ENCODE measurements around the gene DTWD1. TPM values are rescaled to one million over a fixed set of nuclear protein-coding genes. Genes with fewer than 3 reads are reported as not detected.
"Not testable (repeated sequence)": the region's sequence is repeated elsewhere in the genome, so short reads cannot be mapped to it uniquely, and the experiment has no call there.

The DTWD1 gene
- polyA plus RNA-seq, 3 donors = 8.3 to 11.8 (median 10.2) TPM

DNA sequence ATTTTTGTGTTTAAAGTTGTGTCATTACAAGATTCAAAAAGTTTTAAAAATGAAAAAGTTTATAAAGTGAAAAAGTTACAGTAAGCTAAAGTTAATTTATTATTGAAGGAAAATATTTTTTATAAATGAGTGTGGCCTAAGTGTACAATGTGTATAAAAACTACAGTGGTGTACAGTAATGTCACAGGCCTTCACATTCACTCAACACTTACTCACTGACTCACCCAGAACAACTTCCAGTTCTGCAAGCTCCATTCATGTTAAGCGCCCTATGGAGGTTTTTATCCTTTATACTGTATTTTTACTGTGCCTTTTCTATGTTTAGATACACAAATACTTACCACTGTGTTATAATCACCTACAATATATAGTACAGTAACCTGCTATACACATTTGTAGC, 76.3 kb downstream of the DTWD1 start:
- no peak overlapping the region for H2AFZ ChIP-seq (ENCODE audit: insufficient read depth, low read depth, low read length, poor library complexity, severe bottlenecking)
- no peak overlapping the region for H3K27ac ChIP-seq (ENCODE audit: low read depth in 1 of 2, low read length in 2 of 2)
- no peaks in the 10 kb centered on the region for H3K79me2 ChIP-seq (ENCODE audit: insufficient read depth, low read length)
- DNase-seq = no peak
- no peak overlapping the region for H3K4me3 ChIP-seq (replicated peaks in 1 of 3; ENCODE audit: low read depth in 2 of 3, low read length in 3 of 3)
- Mint-ChIP-seq H3K4me3 (no peak overlapping the region), H3K36me3 (peaks cover 0 to 2% of the 10 kb centered on the region in 2 donors), H3K27me3 (ENCODE audit: low read depth in 3 of 3) (peaks cover 0 to 2% (median 0%) of the 10 kb centered on the region in 3 donors), H3K4me1 (peaks cover 9% of the 10 kb centered on the region), H3K27ac (no peak overlapping the region), H3K9me3 (no peaks in the 10 kb centered on the region)
- no peaks in the 10 kb centered on the region for H4K20me1 ChIP-seq (ENCODE audit: insufficient read depth, low read length)
- H3K27me3 ChIP-seq (ENCODE audit: control insufficient read depth in 2 of 2, insufficient read depth in 2 of 2, low read length in 2 of 2) = no peaks in the 10 kb centered on the region
- intact Hi-C loops (cut with micrococcal nuclease) = no loop called here
- no peaks in the 10 kb centered on the region for H3K36me3 ChIP-seq (replicated peaks in 1 of 2; ENCODE audit: control insufficient read depth in 1 of 2, insufficient read depth in 2 of 2, low read length in 2 of 2)
- no peak overlapping the region for H3K4me2 ChIP-seq (replicated peaks; ENCODE audit: extremely low read depth, low read length, poor library complexity, severe bottlenecking)
- no peaks in the 10 kb centered on the region for H3K9me3 ChIP-seq (replicated peaks in 1 of 2; ENCODE audit: control insufficient read depth in 1 of 2, insufficient read depth in 1 of 2, low read length in 2 of 2)
- no peak for TF ChIP-seq CTCF (IDR thresholded peaks at IDR 0.05)
- peaks cover 0 to 5% of the 10 kb centered on the region in 2 donors for H3K4me1 ChIP-seq (ENCODE audit: control insufficient read depth in 1 of 2, insufficient read depth in 2 of 2, low read length in 2 of 2)
- no CpG with 5 or more reads among the region's 1 CpG for WGBS (ENCODE audit: insufficient coverage)
- no peak overlapping the region for H3K9ac ChIP-seq (ENCODE audit: insufficient read depth, low read length, poor library complexity, severe bottlenecking)

GRCh38 chr15:49702982-49703381, 82.1 kb downstream of the DTWD1 start:
- not testable (repeated sequence) for H3K27me3 Mint-ChIP-seq (ENCODE audit: low read depth in 3 of 3); H3K9me3 Mint-ChIP-seq; DNase-seq; H3K9ac ChIP-seq (ENCODE audit: insufficient read depth, low read length, poor library complexity, severe bottlenecking); H4K20me1 ChIP-seq (ENCODE audit: insufficient read depth, low read length); H3K4me2 ChIP-seq (replicated peaks; ENCODE audit: extremely low read depth, low read length, poor library complexity, severe bottlenecking); H3K79me2 ChIP-seq (ENCODE audit: insufficient read depth, low read length); H3K36me3 Mint-ChIP-seq; H2AFZ ChIP-seq (ENCODE audit: insufficient read depth, low read depth, low read length, poor library complexity, severe bottlenecking); H3K4me3 Mint-ChIP-seq; H3K27me3 ChIP-seq (ENCODE audit: control insufficient read depth in 2 of 2, insufficient read depth in 2 of 2, low read length in 2 of 2); H3K9me3 ChIP-seq (replicated peaks in 1 of 2; ENCODE audit: control insufficient read depth in 1 of 2, insufficient read depth in 1 of 2, low read length in 2 of 2); H3K27ac Mint-ChIP-seq; H3K27ac ChIP-seq (ENCODE audit: low read depth in 1 of 2, low read length in 2 of 2); H3K36me3 ChIP-seq (replicated peaks in 1 of 2; ENCODE audit: control insufficient read depth in 1 of 2, insufficient read depth in 2 of 2, low read length in 2 of 2); H3K4me3 ChIP-seq (replicated peaks in 1 of 3; ENCODE audit: low read depth in 2 of 3, low read length in 3 of 3)
- H3K4me1 Mint-ChIP-seq = peaks cover 16% of the 10 kb centered on the region
- 96% methylated on average over 7 of the region's 12 CpGs for whole genome bisulfite sequencing (ENCODE audit: insufficient coverage)
- H3K4me1 ChIP-seq (ENCODE audit: control insufficient read depth in 1 of 2, insufficient read depth in 2 of 2, low read length in 2 of 2) = peaks cover 16 to 22% of the 10 kb centered on the region in 2 donors
- intact Hi-C loops (cut with micrococcal nuclease) = loop anchor here in 1 of 2 donors (10.0 kb wide), 1 partner anchor 888 kb away; the partner anchor contains the start of gene CEP152

Other genes with a start within 250 kb of the DTWD1 start
- not detected for gene FGF7, start 197.8 kb upstream of the DTWD1 start, polyA plus RNA-seq
- gene FAM227B, start 230 bp upstream of the DTWD1 start, polyA plus RNA-seq = under 1 TPM; 0.28 to 0.72 (median 0.49) TPM

All from CD14-positive monocyte (primary cell).